GM12891 (cell line): ENCODE results near the gene TREX2.

Experiments
- POLR2A ChIP-seq: IDR thresholded peaks from 2 replicates; pipeline ENCODE4 v1.6.1; 2011; ENCODE audit warnings: low read depth, low read length, control low read depth
- POLR2AphosphoS5 ChIP-seq: IDR thresholded peaks from 2 replicates; pipeline ENCODE4 v1.6.1; 2011; ENCODE audit warnings: low read depth, low read length, control low read depth
- POU2F2 ChIP-seq: IDR thresholded peaks from 2 replicates; pipeline ENCODE4 v1.6.1; 2011; ENCODE audit warnings: low read depth, mild to moderate bottlenecking, control low read depth, low read length, moderate library complexity
- SPI1 ChIP-seq: IDR thresholded peaks from 2 replicates; pipeline ENCODE4 v1.6.1; 2011; ENCODE audit warnings: low read depth, low read length, control low read depth
- TAF1 ChIP-seq: IDR thresholded peaks from 2 replicates; pipeline ENCODE4 v1.6.1; 2011; ENCODE audit warnings: low read depth, low read length, control low read depth

GRCh38 chrX:153474266-153474665 is 28.4 kb upstream of the TREX2 start:
- TF ChIP-seq POLR2A = no peak
- no peak for TF ChIP-seq POLR2AphosphoS5
- TF ChIP-seq TAF1 = no peak
- no peak for TF ChIP-seq SPI1
- TF ChIP-seq POU2F2 = no peak
